NCI-H128 (cell line): ENCODE data around the gene MIGA2.
A peak's percentile ranks its signal among the peaks of the same experiment; 100 is the strongest.

Experiments
- DNase-seq: peaks from one replicate; lab custom pipeline; 2025; ENCODE audit not compliant: unreplicated experiment; lab: John Stamatoyannopoulos, UW

MIGA2 gene

DNA sequence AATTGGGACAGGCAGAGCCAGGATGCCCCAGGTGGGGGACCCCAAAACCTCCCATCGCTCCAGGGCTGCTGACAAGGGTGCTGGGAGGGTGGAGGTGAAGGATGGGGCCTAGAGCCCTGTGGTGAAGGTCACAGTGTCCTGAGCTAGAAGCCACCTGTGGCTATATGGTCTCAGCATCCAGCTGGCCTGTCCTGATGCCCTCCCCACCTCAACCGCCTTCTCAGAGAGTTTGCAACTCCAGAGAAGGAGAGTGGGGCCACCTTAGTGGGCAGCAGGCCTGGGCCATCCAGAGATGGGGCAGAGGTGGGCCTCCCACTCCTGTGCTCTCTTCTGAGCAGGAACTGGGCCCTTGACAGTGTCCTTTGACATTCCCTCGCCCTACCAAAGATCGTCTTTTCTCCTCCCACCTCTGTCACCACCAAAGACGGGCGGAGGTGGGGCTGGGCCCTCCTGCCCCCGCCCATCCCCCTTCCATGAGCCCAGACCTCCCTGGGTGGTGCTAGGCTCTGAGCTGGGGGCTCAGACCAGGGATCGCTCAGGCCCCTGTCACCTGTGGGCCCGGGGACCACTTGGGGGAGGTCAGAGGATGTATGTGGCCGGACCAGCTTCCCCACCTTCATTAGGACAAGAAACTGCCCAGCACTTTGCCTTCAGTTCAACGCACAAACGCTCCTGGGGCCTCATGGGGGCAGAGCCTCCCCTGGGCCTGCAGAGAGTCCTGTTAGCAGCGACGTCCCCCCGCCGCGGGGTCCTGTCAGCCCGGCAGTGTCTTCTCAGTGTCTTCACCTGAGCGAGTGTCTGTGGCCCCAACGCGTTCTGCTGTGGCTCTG, 34.5 kb downstream of the MIGA2 start:
- no peak for DNase-seq

- DNase-seq, result no peak
Observed at GRCh38 chr9:129071526-129072126, 35.2 kb downstream of the MIGA2 start.

DNA sequence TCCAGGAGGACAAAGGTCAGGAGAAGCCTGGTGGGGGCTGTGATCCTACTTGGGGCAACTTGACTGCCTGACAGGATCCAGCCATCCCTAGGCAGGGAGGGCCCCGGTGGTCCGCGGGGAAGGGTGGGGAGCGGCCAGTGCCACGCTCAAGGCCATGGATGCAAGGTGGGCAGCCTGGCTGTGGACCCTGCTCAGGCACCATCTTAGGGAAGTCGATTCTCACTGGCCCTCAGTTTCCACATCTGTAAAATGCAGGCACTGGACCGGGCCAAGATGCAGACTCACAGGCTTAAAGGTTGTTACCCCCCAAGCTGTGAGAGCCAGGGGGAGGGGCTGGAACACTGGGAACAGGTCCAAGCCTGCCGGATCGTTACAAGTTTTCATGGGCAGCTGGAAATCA, 35.7 kb downstream of the MIGA2 start:
- no peak for DNase-seq

- no peak for DNase-seq
Observed at GRCh38 chr9:129073404-129073803, 37.0 kb downstream of the MIGA2 start.

DNA sequence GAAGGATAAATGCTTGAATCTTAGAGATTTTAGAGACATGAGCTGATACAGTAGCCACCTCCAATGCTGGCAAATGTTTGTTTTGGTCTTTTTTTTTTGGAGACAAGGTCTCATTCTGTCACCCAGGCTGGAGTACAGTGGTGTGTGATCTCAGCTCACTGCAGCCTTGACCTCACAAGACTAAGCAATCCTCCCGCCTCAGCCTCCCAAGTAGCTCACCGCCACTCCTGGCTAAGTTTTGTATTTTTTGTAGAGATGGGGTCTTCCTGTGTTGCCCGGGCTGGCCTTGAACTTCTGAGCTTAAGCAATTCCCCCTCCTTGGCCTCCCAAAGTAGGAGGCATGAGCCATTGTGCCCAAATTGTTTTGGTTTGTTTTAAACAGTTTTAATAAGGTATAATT, 37.7 kb downstream of the MIGA2 start:
- DNase-seq, result no peak

DNA sequence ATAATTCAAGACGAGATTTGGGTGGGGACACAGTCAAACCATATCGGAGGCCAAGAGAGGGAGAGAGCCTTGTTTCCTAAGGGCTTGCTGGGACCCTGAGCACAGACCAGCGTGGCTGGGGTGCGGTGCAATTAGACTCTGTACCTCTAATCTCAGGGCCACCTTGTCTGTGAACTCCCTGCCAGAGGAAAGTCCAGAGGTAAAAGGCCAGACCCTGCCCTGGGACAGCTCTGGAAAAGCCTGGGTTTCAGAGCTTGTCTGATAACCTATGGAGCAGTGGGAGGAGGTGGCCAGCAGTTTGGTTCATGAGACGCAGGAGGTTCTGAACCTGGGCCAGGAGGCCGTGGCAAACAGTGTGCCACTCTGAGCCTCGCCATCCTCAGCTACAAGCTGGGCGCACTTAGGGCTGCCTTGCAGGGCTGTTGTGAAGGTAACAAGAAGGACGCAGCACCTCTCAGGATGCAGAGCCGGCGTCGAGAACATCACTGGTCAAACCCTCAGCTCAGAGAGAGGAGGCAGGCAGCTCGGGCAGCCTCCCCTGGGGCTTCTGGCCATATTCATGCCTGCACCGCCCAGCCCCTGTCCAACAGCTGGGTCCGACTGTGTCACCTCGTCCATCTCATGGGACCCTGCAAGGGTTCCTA, 39.7 kb downstream of the MIGA2 start:
- DNase-seq, result no peak

- no peak for DNase-seq
Observed at GRCh38 chr9:129076640-129077037, 40.2 kb downstream of the MIGA2 start.

DNA sequence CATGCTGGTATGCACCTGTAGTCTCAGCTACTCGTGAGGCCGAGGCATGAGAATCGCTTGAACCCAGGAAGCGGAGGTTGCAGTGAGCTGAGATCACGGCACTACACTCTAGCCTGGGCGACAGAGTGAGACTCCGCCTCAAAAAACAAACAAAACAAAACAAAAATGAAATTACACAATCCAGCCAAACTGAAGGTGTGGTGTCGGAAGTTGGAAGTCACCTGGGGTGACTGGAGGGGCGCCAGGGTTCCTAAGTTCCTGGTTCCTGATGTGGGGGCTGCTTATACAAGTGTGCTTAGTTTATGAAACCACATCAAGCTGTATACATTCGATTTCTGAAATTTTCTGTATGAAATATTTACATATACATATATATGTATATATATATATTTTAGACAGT, 40.8 kb downstream of the MIGA2 start:
- no peak for DNase-seq

GRCh38 chr9:129078691-129079503, 42.5 kb downstream of the MIGA2 start:
- DNase-seq, result no peak

DNA sequence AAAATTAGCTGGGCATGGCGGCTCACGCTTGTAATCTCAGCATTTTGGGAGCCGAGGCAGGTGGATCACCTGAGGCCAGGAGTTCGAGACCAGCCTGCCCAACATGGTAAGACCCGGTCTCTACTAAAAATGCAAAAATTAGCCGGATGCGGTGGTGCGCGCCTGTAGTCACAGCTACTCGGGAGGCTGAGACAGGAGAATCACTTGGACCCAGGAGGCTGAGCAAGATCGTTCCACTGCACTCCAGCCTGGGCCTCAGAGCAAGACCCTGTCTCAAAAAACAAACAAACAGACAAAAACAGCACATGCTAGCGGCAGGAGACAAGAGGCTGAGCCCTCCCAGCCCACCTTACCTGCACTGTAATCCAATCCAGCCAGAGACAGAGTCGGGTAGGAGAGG, 43.4 kb downstream of the MIGA2 start:
- no peak for DNase-seq

DNA sequence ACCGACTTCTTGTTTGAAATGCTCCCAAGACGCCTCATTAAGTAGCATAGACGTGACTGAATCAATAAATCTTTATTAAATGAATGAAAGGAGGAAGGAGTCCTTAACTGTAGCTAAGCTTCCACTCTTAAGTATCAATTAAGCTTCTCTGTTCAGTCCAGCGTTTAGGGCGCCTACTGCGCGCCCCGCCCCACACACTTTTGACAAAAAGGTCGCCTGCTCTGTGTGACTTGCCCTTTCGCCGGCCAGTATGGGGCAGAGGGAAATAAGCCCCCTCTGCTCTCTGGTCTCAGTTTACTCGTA, 43.8 kb downstream of the MIGA2 start:
- no peak for DNase-seq

DNA sequence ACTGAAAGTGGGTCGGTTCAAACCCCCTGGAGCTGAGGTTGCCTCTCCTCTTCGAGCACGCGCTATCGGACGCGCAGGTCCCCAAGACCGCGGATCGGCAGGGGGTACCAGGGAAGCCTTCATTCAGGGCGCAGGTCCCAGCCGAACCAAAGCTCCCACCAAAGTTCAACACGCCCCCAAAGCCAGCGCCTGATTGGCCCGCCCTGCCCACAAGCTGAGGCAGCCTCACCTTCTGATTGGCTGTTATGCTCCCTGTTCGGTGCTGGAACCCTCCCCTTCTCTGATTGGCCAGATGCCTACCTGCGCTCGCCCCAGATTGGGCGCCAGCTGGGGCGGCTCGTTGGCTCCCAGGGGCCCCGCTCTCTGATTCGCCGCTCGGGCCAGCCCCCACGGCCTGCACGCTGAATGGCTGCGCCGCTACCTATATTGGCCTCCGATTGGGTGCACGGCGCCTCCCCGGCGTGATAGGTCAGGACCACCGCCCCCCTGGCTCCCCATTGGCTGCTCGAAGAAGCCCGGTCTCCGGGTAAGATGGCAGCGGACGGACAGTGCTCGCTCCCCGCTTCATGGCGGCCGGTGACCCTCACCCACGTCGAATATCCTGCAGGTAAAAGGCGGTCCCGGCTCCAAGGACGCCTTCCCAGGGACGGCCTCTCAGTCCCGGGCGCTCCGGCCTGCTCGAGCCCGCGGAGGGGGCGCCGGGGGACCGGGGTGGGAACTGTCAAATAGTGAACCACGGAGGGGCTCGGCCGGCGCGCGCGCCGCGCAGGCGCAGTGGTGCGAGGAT, 44.4 kb downstream of the MIGA2 start, which contains the start of gene DOLPP1:
Gene DOLPP1 (plus strand): TSS at position 511 of the 787 bp plus-strand sequence. CDS start 21 bp downstream, at position 532.
- peak; percentile 98 for DNase-seq

- peak; percentile 31 for DNase-seq
Observed at GRCh38 chr9:129081388-129081904, 45.0 kb downstream of the MIGA2 start.

GRCh38 chr9:129084087-129084486, 47.7 kb downstream of the MIGA2 start:
- no peak for DNase-seq

DNA sequence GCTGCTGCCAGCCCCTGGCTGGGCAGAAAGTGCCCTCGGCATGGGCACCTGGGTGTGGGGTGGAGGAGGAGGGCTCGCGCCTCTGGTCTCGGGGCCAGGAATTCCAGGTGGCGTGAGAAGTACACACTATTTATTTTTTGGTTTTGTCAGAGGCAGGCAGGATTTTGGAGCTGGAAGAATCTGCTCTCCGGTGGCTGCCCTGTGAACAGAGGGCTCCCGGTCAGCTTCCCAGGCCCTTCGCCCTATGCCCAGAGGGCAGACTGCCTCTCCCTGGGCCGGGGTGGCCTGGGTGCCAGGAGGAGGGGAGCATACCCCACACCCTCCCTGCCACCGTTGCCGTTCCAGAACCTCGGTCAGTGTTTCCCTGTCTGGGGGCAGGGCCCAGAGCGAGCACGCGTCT, 52.8 kb downstream of the MIGA2 start:
- no peak for DNase-seq

GRCh38 chr9:129093602-129094386, 57.4 kb downstream of the MIGA2 start:
- no peak for DNase-seq

GRCh38 chr9:129094387-129095169, 58.2 kb downstream of the MIGA2 start:
- no peak for DNase-seq

GRCh38 chr9:129095170-129095667, 58.8 kb downstream of the MIGA2 start:
- DNase-seq, result no peak

GRCh38 chr9:129095908-129096307, 59.5 kb downstream of the MIGA2 start:
- DNase-seq, result no peak
